ENCODE data around the gene EXOSC2. TPM values are rescaled to one million over a fixed set of nuclear protein-coding genes. Genes with fewer than 3 reads are reported as not detected.

The EXOSC2 gene
- total RNA-seq, 1 donor from 2014 or later = 23.0 TPM

- Histone ChIP-seq H3K4me1 (peaks cover 6% of the 10 kb centered on the region), H3K4me3 (no peak overlapping the region), H3K27ac (no peak overlapping the region), H3K9me3 (no peaks in the 10 kb centered on the region), H3K36me3 (no peaks in the 10 kb centered on the region), H3K27me3 (no peaks in the 10 kb centered on the region)
- ATAC-seq (no peak), DNase-seq (no peak)
- TF ChIP-seq, protein P1, sequence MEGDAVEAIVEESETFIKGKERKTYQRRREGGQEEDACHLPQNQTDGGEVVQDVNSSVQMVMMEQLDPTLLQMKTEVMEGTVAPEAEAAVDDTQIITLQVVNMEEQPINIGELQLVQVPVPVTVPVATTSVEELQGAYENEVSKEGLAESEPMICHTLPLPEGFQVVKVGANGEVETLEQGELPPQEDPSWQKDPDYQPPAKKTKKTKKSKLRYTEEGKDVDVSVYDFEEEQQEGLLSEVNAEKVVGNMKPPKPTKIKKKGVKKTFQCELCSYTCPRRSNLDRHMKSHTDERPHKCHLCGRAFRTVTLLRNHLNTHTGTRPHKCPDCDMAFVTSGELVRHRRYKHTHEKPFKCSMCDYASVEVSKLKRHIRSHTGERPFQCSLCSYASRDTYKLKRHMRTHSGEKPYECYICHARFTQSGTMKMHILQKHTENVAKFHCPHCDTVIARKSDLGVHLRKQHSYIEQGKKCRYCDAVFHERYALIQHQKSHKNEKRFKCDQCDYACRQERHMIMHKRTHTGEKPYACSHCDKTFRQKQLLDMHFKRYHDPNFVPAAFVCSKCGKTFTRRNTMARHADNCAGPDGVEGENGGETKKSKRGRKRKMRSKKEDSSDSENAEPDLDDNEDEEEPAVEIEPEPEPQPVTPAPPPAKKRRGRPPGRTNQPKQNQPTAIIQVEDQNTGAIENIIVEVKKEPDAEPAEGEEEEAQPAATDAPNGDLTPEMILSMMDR (IDR thresholded peaks at IDR 0.05) = no peak
- intact Hi-C loops (cut with DNase I) = no loop called here
Observed at GRCh38 chr9:130735566-130735965, 42.0 kb downstream of the EXOSC2 start.

DNA sequence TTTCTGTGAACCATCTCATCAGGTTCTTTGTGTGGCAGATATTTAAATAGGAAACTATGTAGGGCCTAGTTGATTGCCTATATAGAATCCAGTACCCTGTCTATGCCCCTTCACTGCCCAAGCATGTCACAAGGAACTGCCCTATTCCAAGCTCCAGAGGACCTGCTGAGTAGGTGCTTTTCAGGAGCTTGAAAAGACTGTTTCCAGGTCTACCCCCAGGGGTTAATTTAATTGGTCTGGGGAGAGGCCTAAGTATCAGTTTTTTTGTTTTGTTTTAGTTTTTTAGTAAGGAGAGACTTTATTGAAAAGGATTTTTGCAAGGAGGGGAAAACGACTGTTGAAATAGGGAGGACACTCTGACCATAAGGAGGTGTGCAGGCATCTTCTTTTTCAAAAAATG, 43.3 kb downstream of the EXOSC2 start:
- H3K36me3 ChIP-seq = no peaks in the 10 kb centered on the region
- H3K4me3 ChIP-seq = no peak overlapping the region
- no peak for DNase-seq
- TF ChIP-seq, protein P1 (IDR thresholded peaks at IDR 0.05) = no peak
- peaks cover 6% of the 10 kb centered on the region for H3K4me1 ChIP-seq
- H3K9me3 ChIP-seq = no peaks in the 10 kb centered on the region
- H3K27ac ChIP-seq = no peak overlapping the region
- ATAC-seq = no peak
- intact Hi-C loops (cut with DNase I) = no loop called here
- H3K27me3 ChIP-seq = no peaks in the 10 kb centered on the region

DNA sequence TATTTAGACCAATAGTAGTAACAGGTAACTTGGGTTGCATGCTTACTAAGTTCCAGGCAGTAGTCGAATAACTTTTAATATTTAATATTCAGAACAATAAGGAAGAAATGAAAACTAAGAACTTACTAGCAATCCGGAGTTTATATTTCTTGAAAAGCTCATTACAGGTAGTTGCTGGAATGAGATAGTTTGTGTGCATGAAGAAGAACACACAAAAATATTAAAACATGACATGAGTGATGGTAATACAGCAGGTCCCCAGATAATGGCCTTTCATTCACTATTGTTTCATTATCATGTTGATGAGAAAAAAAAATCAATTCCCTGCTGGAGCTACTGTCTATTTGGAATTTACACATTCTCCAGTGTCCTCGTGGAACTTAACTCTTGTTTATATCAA, 44.7 kb downstream of the EXOSC2 start:
- intact Hi-C loops (cut with DNase I) = no loop called here

DNA sequence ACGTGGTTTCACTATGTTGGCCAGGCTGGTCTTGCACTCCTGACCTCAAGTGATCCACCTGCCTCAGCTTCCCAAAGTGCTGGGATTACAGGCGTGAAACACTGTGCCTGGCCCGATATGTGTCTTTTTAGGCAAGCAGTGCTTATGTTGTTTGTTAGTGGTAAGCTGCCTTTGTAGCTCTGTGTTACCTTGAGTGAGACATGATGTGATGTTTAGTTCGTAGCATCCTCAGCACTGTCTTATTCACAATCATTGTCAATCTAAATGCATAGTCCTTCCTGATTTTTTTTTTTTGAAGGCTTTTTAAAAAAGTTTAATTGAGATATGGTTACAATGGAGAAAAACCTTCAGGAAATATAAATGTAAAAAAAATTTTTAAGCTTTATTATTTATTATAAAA, 45.5 kb downstream of the EXOSC2 start:
- Histone ChIP-seq H3K9me3 (no peaks in the 10 kb centered on the region), H3K4me1 (no peaks in the 10 kb centered on the region), H3K4me3 (no peak overlapping the region), H3K27me3 (no peaks in the 10 kb centered on the region), H3K27ac (no peak overlapping the region), H3K36me3 (no peaks in the 10 kb centered on the region)
- TF ChIP-seq, protein P1 (IDR thresholded peaks at IDR 0.05) = no peak
- ATAC-seq = no peak
- no peak for DNase-seq
- intact Hi-C loops (cut with DNase I) = no loop called here

More for the DNA sequence above, 44.7 kb downstream of the EXOSC2 start:
- H3K4me1 ChIP-seq = peaks cover 1% of the 10 kb centered on the region
- TF ChIP-seq, protein P1 (IDR thresholded peaks at IDR 0.05) = no peak
- no peaks in the 10 kb centered on the region for H3K9me3 ChIP-seq
- ATAC-seq (no peak), DNase-seq (no peak)
- no peaks in the 10 kb centered on the region for H3K36me3 ChIP-seq
- H3K27me3 ChIP-seq = no peaks in the 10 kb centered on the region
- H3K4me3 ChIP-seq = no peak overlapping the region
- H3K27ac ChIP-seq = no peak overlapping the region

- no peaks in the 10 kb centered on the region for H3K9me3 ChIP-seq
- H3K4me3 ChIP-seq = no peak overlapping the region
- no peak for ATAC-seq
- no peaks in the 10 kb centered on the region for H3K4me1 ChIP-seq
- DNase-seq = no peak
- intact Hi-C loops (cut with DNase I) = no loop called here
- no peak overlapping the region for H3K27ac ChIP-seq
- no peaks in the 10 kb centered on the region for H3K27me3 ChIP-seq
- TF ChIP-seq, protein P1 (IDR thresholded peaks at IDR 0.05) = no peak
- H3K36me3 ChIP-seq = no peaks in the 10 kb centered on the region
Observed at GRCh38 chr9:130740218-130741023, 46.8 kb downstream of the EXOSC2 start.

- H3K27me3 ChIP-seq = no peaks in the 10 kb centered on the region
- no peaks in the 10 kb centered on the region for H3K9me3 ChIP-seq
- H3K36me3 ChIP-seq = no peaks in the 10 kb centered on the region
- ATAC-seq (no peak), DNase-seq (no peak)
- intact Hi-C loops (cut with DNase I) = no loop called here
- H3K27ac ChIP-seq = no peak overlapping the region
- no peak overlapping the region for H3K4me3 ChIP-seq
- H3K4me1 ChIP-seq = no peaks in the 10 kb centered on the region
- TF ChIP-seq, protein P1 (IDR thresholded peaks at IDR 0.05) = no peak
Observed at GRCh38 chr9:130741024-130741305, 47.4 kb downstream of the EXOSC2 start.
